ENCODE data around the gene LRP2.

DNA sequence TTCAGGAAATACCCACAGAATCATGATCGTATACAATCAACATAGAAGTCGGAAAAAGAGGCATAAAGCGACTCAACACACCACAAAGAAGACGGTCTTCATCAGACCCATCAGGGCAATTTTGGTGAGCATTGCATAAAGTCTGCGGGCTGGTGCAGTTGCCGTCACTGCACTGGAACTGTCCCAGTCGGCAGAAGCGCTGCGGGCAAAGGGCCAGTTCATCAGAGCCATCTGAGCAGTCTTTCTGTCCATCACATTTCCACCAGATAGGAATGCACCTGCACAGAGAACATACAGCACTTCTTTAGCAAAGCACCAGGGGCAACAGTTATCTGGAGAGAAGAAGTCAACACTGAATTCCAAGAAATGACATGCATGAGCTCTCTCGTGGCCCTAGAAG lies 187.2 kb downstream of the LRP2 start:
- TF ChIP-seq CTCF (conservative IDR thresholded peaks at IDR 0.05; ENCODE audit: low read length) = no peak
- no peak for TF ChIP-seq EZH2phosphoT487 (IDR thresholded peaks at IDR 0.05; ENCODE audit: borderline replicate concordance)

Data from Loucy (cell line).